Right cardiac atrium (tissue), 5 donors: ENCODE measurements around the gene NPIPB6. TPM values are rescaled to one million over a fixed set of nuclear protein-coding genes. Genes with fewer than 3 reads are reported as not detected.

Experiments
- ATAC-seq, 2 donors: fragments of 200-7000 bp; cut with Tn5 transposase; one replicate each; pipeline versions ENCODE4 v1.8.0 to v1.9.1; 2020; ENCODE audit warnings: moderate library complexity in 2 of 2, mild to moderate bottlenecking in 1 of 2
- DNase-seq, 3 donors: peaks; one replicate each; pipeline ENCODE4 v3.0.0-alpha.2; 2020
- H3K27ac ChIP-seq: one replicate; pipeline ENCODE4 v1.5.1; 2013; ENCODE audit warnings: mild to moderate bottlenecking, low read length, control low read depth, moderate library complexity
- H3K27me3 ChIP-seq: one replicate; pipeline ENCODE4 v1.6.1; 2013; ENCODE audit not compliant: control insufficient read depth, insufficient read depth
- H3K4me1 ChIP-seq: one replicate; pipeline ENCODE4 v1.6.1; 2013; ENCODE audit warnings: low read length; ENCODE audit not compliant: control insufficient read depth, insufficient read depth
- H3K4me3 ChIP-seq: one replicate; pipeline ENCODE4 v1.5.1; 2013; ENCODE audit warnings: low read length, control low read depth
- H3K9me3 ChIP-seq: one replicate; pipeline ENCODE4 v1.6.1; 2013; ENCODE audit warnings: low read length; ENCODE audit not compliant: control insufficient read depth
- WGBS: extraction: QIAGEN DNeasy Blood & Tissue Kit; methylation state at CpG from one replicate; pipeline ENCODE4 v1.1.7; 2013; 5-methylcytosine and 5-hydroxymethylcytosine counted together
- intact Hi-C, 4 donors: fragments of 100-400 bp; cut with DNase I; formaldehyde crosslinking; loops; one replicate each; pipeline versions ENCODE4 v1.11.0 to v1.14.0; 2022 to 2023
- polyA plus RNA-seq: library from polyadenylated mRNA; stranded (reverse); fragments of 200-250 nt; gene quantifications from one replicate; pipeline ENCODE4 v1.2.3, GENCODE V29; 2013
- total RNA-seq, 4 donors: library from RNA; stranded (reverse); fragmentation: NEBNext Ultra II Directional; extraction: Animal tissue kit (Norgen Biotek cat#: 25700); gene quantifications; one replicate each; pipeline ENCODE4 v1.2.1, GENCODE V29; 2021
- donor health status: healthy with polysubstance abuse.
- donor health status: DM: no; HTN: yes; CAD: no.
- donor health status: DM: no; HTN: no; CAD: no.
- donor health status: DM: no; HTN: yes; CAD: no; lungs with severe emphysema.
- donor health status: DM: yes; HTN: yes; CAD: no.

The NPIPB6 gene
- total and polyA plus RNA-seq, 5 donors = 0.45 to 1.4 (median 0.94) TPM; not detected in 2

DNA sequence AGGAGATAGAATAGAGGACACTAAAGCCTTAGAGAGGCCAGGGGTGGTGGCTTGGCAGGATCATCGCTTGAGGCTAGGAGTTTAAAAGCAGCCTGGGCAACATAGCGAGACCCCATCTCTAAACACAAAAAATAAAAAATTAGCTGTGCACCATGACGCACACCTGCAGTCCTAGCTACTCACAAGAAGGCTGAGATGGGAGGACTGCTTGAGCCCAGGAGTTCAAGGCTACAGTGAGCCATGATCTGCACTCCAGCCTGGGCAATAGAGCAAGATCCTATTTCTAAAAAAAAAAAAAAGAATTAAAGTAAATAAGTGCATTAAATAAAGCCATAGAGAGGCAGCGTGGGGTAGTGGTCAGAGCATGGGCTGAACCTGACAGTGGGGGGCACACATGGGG lies 51.9 kb downstream of the NPIPB6 start:
- ATAC-seq (no peak), DNase-seq (no peak)
- Histone ChIP-seq H3K9me3 (no peaks in the 10 kb centered on the region), H3K4me1 (no peaks in the 10 kb centered on the region), H3K27me3 (no peaks in the 10 kb centered on the region), H3K4me3 (no peak overlapping the region), H3K27ac (no peak overlapping the region)
- WGBS = 94% methylated on average over 4 of the region's 4 CpGs
- intact Hi-C loops = no loop called here

DNA sequence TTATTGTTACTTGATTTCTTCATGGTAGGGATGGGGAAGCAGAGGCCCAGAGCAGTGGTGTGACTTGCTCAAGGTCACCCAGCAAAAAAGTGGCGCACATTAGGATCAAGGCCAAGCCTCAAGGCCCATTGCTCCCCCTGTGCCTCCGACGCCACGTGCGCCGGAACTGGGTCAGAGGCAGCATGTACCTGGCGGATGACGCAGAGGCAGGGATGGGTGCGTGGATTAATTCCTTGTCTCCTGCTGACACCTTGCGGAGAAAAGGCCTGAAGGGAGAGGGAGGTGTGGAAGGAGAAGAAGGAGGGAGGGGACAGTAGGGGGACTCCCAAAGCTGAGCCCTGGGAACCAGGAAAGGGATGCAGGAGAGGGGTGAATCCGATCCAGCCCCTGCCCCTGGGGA lies 52.5 kb downstream of the NPIPB6 start:
- intact Hi-C loops = no loop called here
- Histone ChIP-seq H3K27ac (no peak overlapping the region), H3K4me3 (no peak overlapping the region), H3K4me1 (no peaks in the 10 kb centered on the region), H3K9me3 (no peaks in the 10 kb centered on the region), H3K27me3 (no peaks in the 10 kb centered on the region)
- WGBS = 91% methylated on average over 11 of the region's 11 CpGs
- ATAC-seq (no peak), DNase-seq (no peak)

DNA sequence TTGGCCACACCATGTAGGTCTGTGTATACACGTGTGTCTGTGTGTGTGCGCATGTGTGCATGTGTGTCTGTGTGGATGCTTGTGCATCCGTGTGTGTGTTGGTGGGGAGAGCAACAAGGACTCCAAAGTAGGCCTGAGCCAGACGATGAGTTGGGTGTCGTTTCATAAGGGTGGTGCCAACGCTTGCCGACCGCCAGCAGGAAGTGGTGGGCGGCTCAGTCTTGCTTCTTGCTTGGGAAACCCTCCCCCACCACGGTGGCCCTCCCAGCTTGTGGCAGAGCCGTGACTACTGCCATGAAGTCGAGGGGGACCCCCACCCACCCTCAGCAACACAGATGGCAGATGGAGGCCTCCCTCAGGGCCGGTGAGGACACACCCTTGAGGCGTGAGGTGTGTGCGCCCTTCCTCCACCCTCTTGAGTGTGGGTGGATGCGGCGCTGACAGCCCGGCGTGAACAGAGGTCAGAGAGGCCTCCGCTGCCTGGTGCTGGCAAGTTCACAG lies 53.4 kb downstream of the NPIPB6 start:
- intact Hi-C loops = no loop called here
- Histone ChIP-seq H3K27me3 (no peaks in the 10 kb centered on the region), H3K4me1 (no peaks in the 10 kb centered on the region), H3K9me3 (no peaks in the 10 kb centered on the region), H3K27ac (no peak overlapping the region), H3K4me3 (no peak overlapping the region)
- peak in 2 of 3 donors; percentile 62 to 78 for DNase-seq
- 39% methylated on average over 20 of the region's 20 CpGs for WGBS
- ATAC-seq = peak; percentile 72 to 75

DNA sequence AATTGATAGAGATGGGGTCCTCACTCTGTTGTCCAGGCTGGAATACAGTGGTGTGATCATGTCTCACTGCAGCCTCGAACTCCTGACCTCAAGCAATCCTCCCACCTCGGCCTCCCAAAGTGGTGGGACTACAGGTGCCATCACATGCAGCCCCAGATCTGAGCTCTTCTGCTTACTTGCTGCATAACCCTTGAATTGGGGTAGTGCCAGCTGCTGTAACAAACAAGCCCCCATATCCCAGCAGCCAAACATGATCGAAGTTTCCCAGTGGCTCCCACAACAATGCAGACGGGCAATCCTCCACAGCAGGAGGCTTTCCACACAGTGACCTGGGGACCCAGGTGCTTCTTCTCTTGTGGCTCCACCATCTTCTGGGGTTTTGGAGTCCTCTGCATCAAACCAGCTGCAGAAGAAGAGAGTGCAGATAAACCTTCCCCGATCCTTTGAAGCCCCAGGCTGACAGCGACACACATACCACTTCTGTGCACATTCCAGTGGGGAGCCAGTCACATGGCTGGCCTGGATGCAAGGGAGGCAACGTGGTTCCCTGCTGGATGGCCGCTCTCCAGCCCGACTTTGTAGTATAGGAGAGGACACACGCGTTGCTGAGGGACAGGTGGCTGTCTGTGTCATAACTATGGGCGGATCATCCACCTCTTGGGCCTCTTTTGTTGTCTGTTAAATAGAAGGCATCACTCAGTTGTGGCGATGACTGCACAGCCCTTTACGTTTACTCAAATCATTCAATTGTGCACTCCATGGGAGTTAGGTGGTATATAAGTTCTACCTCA lies 54.3 kb downstream of the NPIPB6 start:
- no peaks in the 10 kb centered on the region for H3K9me3 ChIP-seq
- H3K4me3 ChIP-seq = no peak overlapping the region
- ATAC-seq (peak; percentile 44 to 75), DNase-seq (no peak)
- no peaks in the 10 kb centered on the region for H3K4me1 ChIP-seq
- 72% methylated on average over 14 of the region's 14 CpGs for WGBS
- intact Hi-C loops = no loop called here
- H3K27ac ChIP-seq = no peak overlapping the region
- no peaks in the 10 kb centered on the region for H3K27me3 ChIP-seq

DNA sequence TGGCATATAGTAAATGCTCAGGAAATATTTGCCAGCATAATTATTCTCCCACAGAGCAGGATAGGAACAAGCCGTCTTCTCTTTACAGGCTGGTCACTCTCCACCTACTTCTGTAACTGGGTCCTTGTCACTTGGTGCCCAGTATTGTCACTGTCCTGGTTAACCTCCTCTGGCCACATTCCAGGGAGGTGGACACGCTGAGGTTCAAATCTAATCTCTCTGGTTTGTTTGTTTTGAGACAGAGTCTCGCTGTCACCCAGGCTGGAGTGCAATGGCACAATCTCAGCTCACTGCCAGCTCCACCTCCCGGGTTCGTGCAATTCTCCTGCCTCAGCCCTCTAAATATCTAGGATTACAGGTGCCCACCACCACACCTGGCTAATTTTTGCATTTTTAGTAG lies 55.4 kb downstream of the NPIPB6 start:
- H3K9me3 ChIP-seq = no peaks in the 10 kb centered on the region
- H3K4me1 ChIP-seq = no peaks in the 10 kb centered on the region
- no peaks in the 10 kb centered on the region for H3K27me3 ChIP-seq
- no peak overlapping the region for H3K4me3 ChIP-seq
- no peak for DNase-seq
- H3K27ac ChIP-seq = no peak overlapping the region
- no peak for ATAC-seq
- intact Hi-C loops = no loop called here
- WGBS = 52% methylated on average over 5 of the region's 5 CpGs

DNA sequence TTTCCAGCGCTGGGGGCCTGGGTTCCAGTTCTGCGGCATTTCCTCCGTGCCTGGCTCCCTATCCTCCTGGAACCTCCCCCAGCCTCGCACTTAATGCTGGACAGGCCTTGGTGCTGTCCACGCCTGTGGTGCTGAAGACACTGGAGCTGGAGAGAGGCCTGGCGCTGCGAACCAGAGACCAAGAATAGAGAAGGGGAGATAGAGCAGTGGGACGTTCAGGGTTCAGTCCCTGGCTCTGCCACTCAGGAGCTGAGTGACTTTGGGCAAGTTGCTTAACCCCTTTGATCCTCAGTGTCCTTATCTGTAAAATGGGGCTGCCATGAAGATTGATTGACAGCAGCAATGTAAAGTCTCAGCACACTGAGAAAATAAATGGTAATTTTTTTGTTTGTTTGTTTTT lies 59.1 kb downstream of the NPIPB6 start:
- intact Hi-C loops = no loop called here
- Histone ChIP-seq H3K27ac (no peak overlapping the region), H3K27me3 (no peaks in the 10 kb centered on the region), H3K9me3 (no peaks in the 10 kb centered on the region), H3K4me3 (no peak overlapping the region), H3K4me1 (no peaks in the 10 kb centered on the region)
- ATAC-seq (peak in 1 of 2 donors; percentile 50), DNase-seq (peak in 1 of 3 donors; percentile 83)
- 35% methylated on average over 8 of the region's 8 CpGs for WGBS

DNA sequence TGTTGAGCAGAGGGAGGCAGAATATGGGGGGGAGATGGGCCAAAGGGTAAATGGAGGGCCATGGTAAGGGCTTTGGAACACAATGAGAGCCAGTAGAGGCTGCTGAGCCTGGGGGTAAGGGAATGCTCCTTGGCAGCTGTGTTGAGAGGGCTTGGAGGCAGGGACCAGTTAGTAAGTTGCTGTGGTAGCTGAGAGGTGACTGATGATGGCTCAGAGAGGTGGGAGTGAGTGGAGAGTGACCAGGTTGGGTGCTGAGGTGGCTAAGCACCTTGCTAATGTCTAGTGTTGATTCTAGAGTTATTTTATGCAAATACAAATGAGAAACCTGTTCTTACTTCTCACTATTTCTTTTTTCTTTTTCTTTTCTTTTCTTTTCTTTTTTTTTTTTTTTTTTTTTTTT lies 60.2 kb downstream of the NPIPB6 start:
- Histone ChIP-seq H3K4me1 (no peaks in the 10 kb centered on the region), H3K27me3 (no peaks in the 10 kb centered on the region), H3K9me3 (no peaks in the 10 kb centered on the region), H3K4me3 (no peak overlapping the region), H3K27ac (no peak overlapping the region)
- intact Hi-C loops = no loop called here
- DNase-seq = no peak
- no peak for ATAC-seq

DNA sequence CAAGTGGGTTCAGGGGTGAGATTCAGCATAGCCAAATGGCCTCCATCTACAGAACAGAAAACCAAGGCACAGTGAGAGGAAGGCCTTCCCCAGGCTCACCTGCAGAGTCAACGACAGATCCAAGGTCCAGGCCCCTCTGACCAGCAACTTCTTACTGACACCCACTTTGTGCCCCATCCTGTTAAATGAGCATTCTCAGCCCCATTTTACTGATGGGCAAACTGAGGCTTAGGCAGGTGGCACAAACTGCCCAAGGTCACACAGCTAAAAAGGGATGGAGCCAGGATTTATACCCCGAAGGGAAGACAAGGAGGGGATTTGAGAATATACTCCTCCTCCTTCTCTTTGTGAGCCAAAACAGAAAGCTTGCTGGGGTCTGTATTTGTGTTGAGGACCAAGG lies 61.7 kb downstream of the NPIPB6 start:
- Histone ChIP-seq H3K4me3 (no peak overlapping the region), H3K27me3 (no peaks in the 10 kb centered on the region), H3K27ac (no peak overlapping the region), H3K9me3 (no peaks in the 10 kb centered on the region), H3K4me1 (no peaks in the 10 kb centered on the region)
- ATAC-seq (no peak), DNase-seq (no peak)
- intact Hi-C loops = no loop called here
- WGBS = 84% methylated on average over 2 of the region's 2 CpGs

DNA sequence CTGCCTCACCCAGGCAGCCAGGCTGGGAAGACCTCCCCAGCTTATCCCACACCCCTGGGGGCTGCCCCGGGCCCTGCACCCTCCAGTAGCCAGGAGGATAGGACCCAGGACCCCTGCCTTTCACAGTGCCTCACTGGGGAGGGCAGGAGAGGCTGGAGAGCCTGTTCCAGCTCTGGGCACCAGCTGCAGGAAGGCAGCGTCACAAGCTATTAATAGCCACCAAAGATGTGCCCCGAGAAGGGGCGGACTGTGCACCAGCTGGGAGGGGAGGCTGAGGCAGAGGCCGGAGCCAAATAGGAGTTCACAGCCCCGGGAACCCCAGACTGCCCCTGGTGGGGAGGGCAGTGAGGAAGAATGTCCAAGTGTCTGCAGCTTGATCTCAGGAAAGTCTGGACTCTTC lies 62.2 kb downstream of the NPIPB6 start:
- ATAC-seq (peak; percentile 28 to 39), DNase-seq (no peak)
- H3K27ac ChIP-seq = no peak overlapping the region
- no peaks in the 10 kb centered on the region for H3K27me3 ChIP-seq
- WGBS = 58% methylated on average over 6 of the region's 6 CpGs
- no peaks in the 10 kb centered on the region for H3K9me3 ChIP-seq
- no peak overlapping the region for H3K4me3 ChIP-seq
- no peaks in the 10 kb centered on the region for H3K4me1 ChIP-seq
- intact Hi-C loops = no loop called here

DNA sequence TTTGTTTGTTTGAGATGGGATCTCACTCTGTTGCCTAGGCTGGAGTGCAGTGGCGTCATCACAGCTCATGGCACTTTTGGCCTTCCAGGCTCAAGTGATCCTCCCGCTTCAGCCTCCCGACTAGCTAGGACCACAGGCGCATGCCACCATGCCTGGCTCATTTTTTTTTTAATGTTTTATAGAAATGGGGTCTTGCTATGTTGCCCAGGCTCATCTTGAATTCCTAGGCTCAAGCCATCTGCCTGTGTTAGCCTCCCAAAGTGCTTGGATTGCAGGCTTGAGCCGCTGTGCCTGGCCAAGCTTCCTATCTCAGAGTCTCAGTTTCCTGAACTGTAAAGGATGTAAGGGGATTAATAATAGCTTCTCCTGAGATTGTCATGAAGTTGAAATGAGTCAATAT lies 63.0 kb downstream of the NPIPB6 start:
- intact Hi-C loops = no loop called here
- WGBS = 90% methylated on average over 5 of the region's 5 CpGs
- Histone ChIP-seq H3K4me3 (no peak overlapping the region), H3K4me1 (no peaks in the 10 kb centered on the region), H3K27ac (no peak overlapping the region), H3K9me3 (no peaks in the 10 kb centered on the region), H3K27me3 (no peaks in the 10 kb centered on the region)
- DNase-seq (no peak), ATAC-seq (no peak)

DNA sequence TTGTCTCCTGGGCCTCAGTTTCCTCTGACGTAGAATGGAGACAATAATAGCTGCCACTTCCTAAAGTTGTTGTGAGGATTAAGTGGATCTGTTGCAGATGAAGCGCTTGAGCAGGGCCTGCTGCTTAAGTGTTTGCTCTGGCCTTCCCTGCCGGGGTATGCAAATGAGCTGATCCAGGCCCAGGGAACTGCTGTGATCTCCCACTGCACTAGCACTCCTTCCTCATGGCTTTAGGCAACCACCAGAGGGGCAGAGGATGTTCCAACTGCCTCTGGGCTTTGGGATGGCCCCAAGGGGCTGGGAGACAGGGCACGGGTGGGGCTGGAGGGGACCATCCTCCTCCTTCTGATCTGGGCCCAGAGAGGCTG lies 64.8 kb downstream of the NPIPB6 start:
- 65% methylated on average over 4 of the region's 4 CpGs for WGBS
- DNase-seq = no peak
- Histone ChIP-seq H3K4me3 (no peak overlapping the region), H3K4me1 (no peaks in the 10 kb centered on the region), H3K27ac (no peak overlapping the region), H3K9me3 (no peaks in the 10 kb centered on the region), H3K27me3 (no peaks in the 10 kb centered on the region)
- intact Hi-C loops = no loop called here
- ATAC-seq = no peak
